Measurements from ENCODE around the gene MIB2. TPM values are rescaled to one million over a fixed set of nuclear protein-coding genes. Genes with fewer than 3 reads are reported as not detected.
"Not testable (repeated sequence)": the region's sequence is repeated elsewhere in the genome, so short reads cannot be mapped to it uniquely, and the experiment has no call there.

Gene MIB2
- total and polyA plus RNA-seq, 2 donors (not counting 1 experiment from before 2014, with no cell fraction given): 94.0 to 95.9 TPM

DNA sequence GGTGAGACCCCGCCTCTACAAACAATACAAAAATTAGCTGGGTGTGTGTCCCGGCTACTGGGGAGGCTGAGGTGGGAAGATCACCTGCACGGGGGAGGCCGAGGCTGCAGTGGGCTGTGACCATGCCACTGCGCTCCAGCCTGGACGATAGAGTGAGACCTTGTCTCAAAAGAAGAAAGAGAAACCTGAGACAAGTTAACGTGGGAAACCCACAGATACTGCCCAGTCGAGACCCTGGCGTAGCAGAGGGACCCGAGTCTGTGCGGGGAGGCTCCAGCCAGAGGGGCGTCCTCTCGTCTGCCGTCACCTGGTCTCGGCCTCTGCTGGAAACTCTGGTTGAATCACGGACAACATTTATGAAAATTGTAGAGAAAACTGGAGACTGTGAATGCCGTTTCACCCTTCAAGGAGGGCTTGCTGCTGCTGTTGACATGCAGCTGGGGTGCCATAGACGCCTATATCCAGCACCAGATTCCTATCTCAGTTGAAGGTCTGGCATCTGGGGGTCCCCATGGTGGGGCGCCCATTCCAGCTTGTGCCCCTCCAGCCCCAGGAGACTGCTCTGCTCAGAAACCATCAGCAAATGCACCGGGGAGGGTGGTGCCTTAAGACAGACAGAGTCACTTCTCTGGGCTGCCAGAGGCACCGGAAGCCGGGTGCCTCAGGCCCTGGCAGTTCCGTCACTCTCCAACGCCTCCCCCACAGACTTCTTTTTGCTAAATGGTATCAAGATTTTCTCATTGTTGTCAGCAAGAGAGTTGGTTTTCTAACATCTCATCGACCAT is 57.1 kb downstream of the MIB2 start:
- no peaks in the 10 kb centered on the region for H3K9me3 Mint-ChIP-seq (ENCODE audit: insufficient read depth)
- Histone ChIP-seq H3K27me3 (replicated peaks in 1 of 4; ENCODE audit: control extremely low read depth in 1 of 4, control insufficient read depth in 3 of 4, insufficient read depth in 4 of 4, low read length in 3 of 4) (no peaks in the 10 kb centered on the region), H3K9ac (ENCODE audit: low read length) (no peak overlapping the region), H3K4me2 (replicated peaks; ENCODE audit: low read depth, low read length, poor library complexity, severe bottlenecking) (no peak overlapping the region), H3K4me3 (ENCODE audit: control extremely low read depth in 1 of 5, extremely low read depth in 1 of 5, insufficient read depth in 1 of 5, low read depth in 2 of 5, low read length in 4 of 5) (no peak overlapping the region), H3K9me3 (ENCODE audit: control extremely low read depth in 1 of 3, control insufficient read depth in 2 of 3, insufficient read depth in 1 of 3, low read length in 2 of 3) (no peaks in the 10 kb centered on the region), H3K27ac (ENCODE audit: low read length in 2 of 2) (no peak overlapping the region), H3K36me3 (replicated peaks in 1 of 2; ENCODE audit: control extremely low read depth in 1 of 2, control insufficient read depth in 1 of 2, extremely low read depth in 1 of 2, insufficient read depth in 2 of 2, low read length in 1 of 2) (peaks cover 1 to 40% of the 10 kb centered on the region in 2 experiments), H2AFZ (ENCODE audit: insufficient read depth, low read depth, low read length, poor library complexity, severe bottlenecking) (no peak overlapping the region), H4K20me1 (ENCODE audit: control insufficient read depth, insufficient read depth, low read length, poor library complexity, severe bottlenecking) (no peaks in the 10 kb centered on the region), H3K79me2 (ENCODE audit: control insufficient read depth, insufficient read depth, low read length) (peaks cover 27% of the 10 kb centered on the region), H3K4me1 (ENCODE audit: control insufficient read depth in 2 of 2, insufficient read depth in 2 of 2, low read length in 2 of 2) (peaks cover 0 to 3% of the 10 kb centered on the region in 2 donors)
- H3K4me1 Mint-ChIP-seq: peaks cover 5% of the 10 kb centered on the region
- no peak for DNase-seq
- H3K27me3 Mint-ChIP-seq: no peaks in the 10 kb centered on the region
- CTCF ChIA-PET: no interaction called here
- no peak for TF ChIP-seq EZH2 (IDR thresholded peaks at IDR 0.05; ENCODE audit: borderline replicate concordance, insufficient read depth, low read depth, low read length, poor library complexity, severe bottlenecking)
- ATAC-seq (ENCODE audit: low read depth): no peak
- intact Hi-C loops (cut with micrococcal nuclease): no loop called here
- POLR2A ChIA-PET: no interaction called here
- no peak overlapping the region for H3K27ac Mint-ChIP-seq
- no peak overlapping the region for H3K4me3 Mint-ChIP-seq
- WGBS (ENCODE audit: insufficient coverage): 98% methylated on average over 24 of the region's 25 CpGs

DNA sequence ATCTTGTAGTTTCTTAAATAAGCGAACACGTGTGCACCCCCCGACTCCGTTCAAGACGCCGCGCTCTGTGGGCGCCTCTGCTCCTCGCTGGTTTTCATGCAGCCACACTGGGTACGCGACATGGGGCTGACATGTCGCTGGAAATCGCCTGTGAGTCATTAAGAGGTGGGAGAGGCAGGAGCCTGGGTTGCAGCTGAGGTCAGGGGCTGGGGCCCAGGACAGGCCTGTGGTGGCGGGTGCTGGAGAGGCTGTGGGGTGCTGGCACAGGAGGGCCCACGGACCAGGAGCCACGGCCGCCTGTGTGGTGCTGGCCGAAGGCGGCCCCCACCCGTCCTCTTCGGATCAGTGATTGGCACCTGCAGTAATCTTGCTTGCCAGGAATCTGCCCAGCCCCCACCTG is 59.5 kb downstream of the MIB2 start:
- DNase-seq; CTCF ChIA-PET; H3K27me3 Mint-ChIP-seq; H3K27me3 ChIP-seq (replicated peaks in 1 of 4; ENCODE audit: control extremely low read depth in 1 of 4, control insufficient read depth in 3 of 4, insufficient read depth in 4 of 4, low read length in 3 of 4); POLR2A ChIA-PET; H3K4me3 Mint-ChIP-seq; H3K9me3 Mint-ChIP-seq (ENCODE audit: insufficient read depth); H3K9ac ChIP-seq (ENCODE audit: low read length); ATAC-seq (ENCODE audit: low read depth); H2AFZ ChIP-seq (ENCODE audit: insufficient read depth, low read depth, low read length, poor library complexity, severe bottlenecking); H3K4me2 ChIP-seq (replicated peaks; ENCODE audit: low read depth, low read length, poor library complexity, severe bottlenecking); H3K9me3 ChIP-seq (ENCODE audit: control extremely low read depth in 1 of 3, control insufficient read depth in 2 of 3, insufficient read depth in 1 of 3, low read length in 2 of 3); H3K4me3 ChIP-seq (ENCODE audit: control extremely low read depth in 1 of 5, extremely low read depth in 1 of 5, insufficient read depth in 1 of 5, low read depth in 2 of 5, low read length in 4 of 5); H3K27ac ChIP-seq (ENCODE audit: low read length in 2 of 2): not testable (repeated sequence)
- peaks cover 1 to 23% of the 10 kb centered on the region in 2 experiments for H3K36me3 ChIP-seq (replicated peaks in 1 of 2; ENCODE audit: control extremely low read depth in 1 of 2, control insufficient read depth in 1 of 2, extremely low read depth in 1 of 2, insufficient read depth in 2 of 2, low read length in 1 of 2)
- peaks cover 14% of the 10 kb centered on the region for H4K20me1 ChIP-seq (ENCODE audit: control insufficient read depth, insufficient read depth, low read length, poor library complexity, severe bottlenecking)
- intact Hi-C loops (cut with micrococcal nuclease): loop anchor here (5.0 kb wide), 1 partner anchor 103 kb away; the partner anchor contains the start of gene SSU72
- WGBS (ENCODE audit: insufficient coverage): 83% methylated on average over 2 of the region's 21 CpGs
- Mint-ChIP-seq H3K27ac (peak overlapping the region; percentile 59), H3K4me1 (peaks cover 26% of the 10 kb centered on the region)
- H3K4me1 ChIP-seq (ENCODE audit: control insufficient read depth in 2 of 2, insufficient read depth in 2 of 2, low read length in 2 of 2): peaks cover 9 to 22% of the 10 kb centered on the region in 2 donors
- H3K79me2 ChIP-seq (ENCODE audit: control insufficient read depth, insufficient read depth, low read length): peaks cover 18% of the 10 kb centered on the region

DNA sequence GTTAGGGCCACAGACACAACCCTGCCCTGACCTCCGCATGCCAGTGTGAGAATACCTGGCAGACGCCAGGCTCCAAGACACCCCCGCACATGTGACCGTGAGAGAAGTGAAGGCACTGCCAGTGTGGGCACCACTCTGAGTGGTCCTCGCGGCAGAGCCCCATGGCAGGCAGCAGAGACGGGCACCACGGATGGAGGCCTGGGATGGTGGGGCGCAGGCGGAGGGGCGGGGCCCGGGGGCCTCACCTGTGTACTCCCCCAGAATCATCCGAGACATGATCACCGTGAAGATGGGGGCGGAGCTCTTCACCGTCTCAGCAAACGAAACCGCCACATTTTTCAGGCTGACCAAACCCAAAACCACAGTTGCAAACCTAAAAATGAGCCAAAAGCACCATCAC is 59.9 kb downstream of the MIB2 start:
- POLR2A ChIA-PET; H3K27ac ChIP-seq (ENCODE audit: low read length in 2 of 2); H3K27me3 ChIP-seq (replicated peaks in 1 of 4; ENCODE audit: control extremely low read depth in 1 of 4, control insufficient read depth in 3 of 4, insufficient read depth in 4 of 4, low read length in 3 of 4); CTCF ChIA-PET; H2AFZ ChIP-seq (ENCODE audit: insufficient read depth, low read depth, low read length, poor library complexity, severe bottlenecking); H3K4me3 Mint-ChIP-seq; H3K9ac ChIP-seq (ENCODE audit: low read length); H3K27me3 Mint-ChIP-seq; H3K4me3 ChIP-seq (ENCODE audit: control extremely low read depth in 1 of 5, extremely low read depth in 1 of 5, insufficient read depth in 1 of 5, low read depth in 2 of 5, low read length in 4 of 5); DNase-seq; ATAC-seq (ENCODE audit: low read depth); H3K27ac Mint-ChIP-seq; H3K9me3 Mint-ChIP-seq (ENCODE audit: insufficient read depth); H3K4me2 ChIP-seq (replicated peaks; ENCODE audit: low read depth, low read length, poor library complexity, severe bottlenecking); H3K9me3 ChIP-seq (ENCODE audit: control extremely low read depth in 1 of 3, control insufficient read depth in 2 of 3, insufficient read depth in 1 of 3, low read length in 2 of 3): not testable (repeated sequence)
- peaks cover 18% of the 10 kb centered on the region for H3K79me2 ChIP-seq (ENCODE audit: control insufficient read depth, insufficient read depth, low read length)
- peaks cover 26% of the 10 kb centered on the region for H3K4me1 Mint-ChIP-seq
- WGBS (ENCODE audit: insufficient coverage): 86% methylated on average over 1 of the region's 18 CpGs
- peaks cover 1 to 20% of the 10 kb centered on the region in 2 experiments for H3K36me3 ChIP-seq (replicated peaks in 1 of 2; ENCODE audit: control extremely low read depth in 1 of 2, control insufficient read depth in 1 of 2, extremely low read depth in 1 of 2, insufficient read depth in 2 of 2, low read length in 1 of 2)
- peaks cover 14% of the 10 kb centered on the region for H4K20me1 ChIP-seq (ENCODE audit: control insufficient read depth, insufficient read depth, low read length, poor library complexity, severe bottlenecking)
- intact Hi-C loops (cut with micrococcal nuclease): loop anchor here (5.0 kb wide), 1 partner anchor 103 kb away; the partner anchor contains the start of gene SSU72
- peaks cover 9 to 22% of the 10 kb centered on the region in 2 donors for H3K4me1 ChIP-seq (ENCODE audit: control insufficient read depth in 2 of 2, insufficient read depth in 2 of 2, low read length in 2 of 2)

All from B cell (primary cell).